Measurements from ENCODE around the gene LHX2.

DNA sequence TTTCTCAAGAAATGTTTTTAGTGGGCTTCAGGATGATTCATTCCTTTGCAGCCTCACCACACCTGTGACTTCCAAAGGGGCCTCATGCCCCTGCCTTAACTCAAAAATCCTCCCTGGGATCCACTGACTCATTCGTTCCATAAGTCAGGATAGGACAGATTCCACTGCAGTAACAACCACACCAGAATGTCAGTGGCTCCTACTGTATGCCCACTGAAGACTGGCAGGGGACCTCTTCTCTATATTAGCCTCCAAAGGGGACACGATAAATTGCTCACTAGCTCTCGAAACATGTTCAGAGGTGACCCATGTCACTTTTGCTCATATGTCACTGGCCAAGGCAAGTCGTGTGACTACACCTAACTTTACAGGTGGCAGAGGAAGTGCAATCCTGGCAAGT, 25.7 kb upstream of the LHX2 start:
- TF ChIP-seq, protein P1, sequence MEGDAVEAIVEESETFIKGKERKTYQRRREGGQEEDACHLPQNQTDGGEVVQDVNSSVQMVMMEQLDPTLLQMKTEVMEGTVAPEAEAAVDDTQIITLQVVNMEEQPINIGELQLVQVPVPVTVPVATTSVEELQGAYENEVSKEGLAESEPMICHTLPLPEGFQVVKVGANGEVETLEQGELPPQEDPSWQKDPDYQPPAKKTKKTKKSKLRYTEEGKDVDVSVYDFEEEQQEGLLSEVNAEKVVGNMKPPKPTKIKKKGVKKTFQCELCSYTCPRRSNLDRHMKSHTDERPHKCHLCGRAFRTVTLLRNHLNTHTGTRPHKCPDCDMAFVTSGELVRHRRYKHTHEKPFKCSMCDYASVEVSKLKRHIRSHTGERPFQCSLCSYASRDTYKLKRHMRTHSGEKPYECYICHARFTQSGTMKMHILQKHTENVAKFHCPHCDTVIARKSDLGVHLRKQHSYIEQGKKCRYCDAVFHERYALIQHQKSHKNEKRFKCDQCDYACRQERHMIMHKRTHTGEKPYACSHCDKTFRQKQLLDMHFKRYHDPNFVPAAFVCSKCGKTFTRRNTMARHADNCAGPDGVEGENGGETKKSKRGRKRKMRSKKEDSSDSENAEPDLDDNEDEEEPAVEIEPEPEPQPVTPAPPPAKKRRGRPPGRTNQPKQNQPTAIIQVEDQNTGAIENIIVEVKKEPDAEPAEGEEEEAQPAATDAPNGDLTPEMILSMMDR (IDR thresholded peaks at IDR 0.05) = no peak
- TF ChIP-seq POLR2A (IDR thresholded peaks at IDR 0.05) = no peak
